H1 (cell line): ENCODE measurements around the gene FPR3. TPM values are rescaled to one million over a fixed set of nuclear protein-coding genes. Genes with fewer than 3 reads are reported as not detected.

Experiments
- BCL11A ChIP-seq, 2 experiments: IDR thresholded peaks; one replicate each; pipeline ENCODE4 v1.6.1; 2011; ENCODE audit warnings: low read depth in 2 of 2, low read length in 2 of 2, mild to moderate bottlenecking in 2 of 2
- E2F6 ChIP-seq: IDR thresholded peaks from 2 replicates; pipeline ENCODE4 v1.6.1; 2012; ENCODE audit warnings: inconsistent platforms
- HDAC2 ChIP-seq, 2 experiments: fragments of 300-600 bp in 1 of 2; sonication (generic) in 1 of 2; IDR thresholded peaks; 2 replicates each; pipeline ENCODE4 v1.6.1; 2011 to 2012; ENCODE audit warnings: low read depth in 2 of 2, low read length in 2 of 2, mild to moderate bottlenecking in 2 of 2, moderate library complexity in 2 of 2, borderline replicate concordance in 1 of 2, inconsistent platforms in 1 of 2
- NRF1 ChIP-seq: IDR thresholded peaks from 2 replicates; pipeline ENCODE4 v1.6.1; 2011; ENCODE audit warnings: mild to moderate bottlenecking, low read depth, low read length, improper control_type of control experiment
- RXRA ChIP-seq: IDR thresholded peaks from 2 replicates; pipeline ENCODE4 v1.6.1; 2011; ENCODE audit warnings: low read depth, mild to moderate bottlenecking, low read length, moderate library complexity; ENCODE audit not compliant: insufficient read depth
- SP1 ChIP-seq: IDR thresholded peaks from 2 replicates; pipeline ENCODE4 v1.6.1; 2011; ENCODE audit warnings: low read depth, low read length
- SP4 ChIP-seq: IDR thresholded peaks from 2 replicates; pipeline ENCODE4 v1.6.1; 2012; ENCODE audit warnings: low read length, inconsistent platforms
- polyA plus RNA-seq, 7 experiments: library from polyadenylated mRNA; depleted of rRNA in 3 of 7; stranded (reverse) in 5 of 7; unstranded in 2 of 7; fragments of >200 nt in 5 of 7; fragments of 200-250 nt in 2 of 7; gene quantifications; 1 replicate in 5 of 7; 2 replicates in 1 of 7; 4 replicates in 1 of 7; pipeline versions ENCODE4 v1.2.1 to v1.2.3, GENCODE V29; 2011 to 2013; ENCODE audit warnings: missing spikeins in 2 of 7, mixed read lengths in 2 of 7
- total RNA-seq: library from RNA; stranded (reverse); fragmentation: NEBNext Ultra II Directional; extraction: Animal tissue kit (Norgen Biotek cat#: 25700); gene quantifications from 2 replicates; pipeline ENCODE4 v1.2.1, GENCODE V29; 2021

The FPR3 gene
- total and polyA plus RNA-seq, 2 of the 8 experiments (the other 6 are each of a cell fraction or from before 2014, with no cell fraction given), result not detected

DNA sequence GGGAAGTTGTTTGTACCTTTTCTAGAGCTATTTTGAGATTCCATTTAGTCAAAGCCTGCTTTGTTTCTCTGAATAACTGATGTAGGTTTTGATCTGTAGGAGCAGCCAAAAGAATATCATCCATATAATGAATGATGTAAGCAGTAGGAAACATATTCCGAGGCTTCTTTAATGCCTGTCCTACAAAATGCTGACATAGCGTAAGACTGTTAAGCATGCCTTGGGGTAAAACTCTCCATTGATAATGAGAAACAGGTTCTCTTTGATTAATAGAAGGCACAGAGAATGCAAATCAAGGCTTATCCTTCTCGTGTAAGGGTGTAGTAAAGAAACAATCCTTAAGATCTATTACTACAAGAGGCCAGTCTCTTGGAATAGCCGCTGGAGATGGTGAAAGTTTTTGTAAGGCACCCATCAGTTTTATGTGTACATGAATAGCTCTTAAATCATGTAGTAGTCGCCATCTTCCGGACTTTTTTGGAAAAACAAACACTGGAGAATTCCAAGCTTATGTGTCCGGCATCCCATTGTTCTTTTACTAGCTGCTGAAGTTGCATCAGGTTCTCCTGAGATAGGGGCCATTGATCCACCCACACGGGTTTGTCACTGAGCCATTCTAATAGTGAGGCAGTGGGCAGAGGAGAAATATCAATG, 13.5 kb downstream of the FPR3 start (continued):
- no peak for TF ChIP-seq HDAC2 (IDR thresholded peaks at IDR 0.05; ENCODE audit: borderline replicate concordance in 1 of 2, low read depth in 2 of 2, low read length in 2 of 2)
- TF ChIP-seq SP4, result no peak
- TF ChIP-seq BCL11A (IDR thresholded peaks at IDR 0.05; ENCODE audit: low read depth in 2 of 2, low read length in 2 of 2), result no peak
- no peak for TF ChIP-seq SP1
- TF ChIP-seq RXRA, result no peak
- TF ChIP-seq E2F6, result no peak
- no peak for TF ChIP-seq NRF1
- TF ChIP-seq, all 59 proteins: peak for 0
